IMR-90 (cell line): ENCODE data around the gene ZNF606.

ENCODE experiments used
- BHLHE40 ChIP-seq: fragments of 150-350 bp; IDR thresholded peaks from 2 replicates; pipeline ENCODE4 v1.6.1; 2016; ENCODE audit warnings: mild to moderate bottlenecking, low read depth, low read length
- CTCF ChIP-seq: conservative IDR thresholded peaks from 2 replicates; pipeline ENCODE4 v1.5.1; 2012; ENCODE audit warnings: mild to moderate bottlenecking, low read depth, low read length, improper control_type of control experiment
- MAZ ChIP-seq: IDR thresholded peaks from 2 replicates; pipeline ENCODE4 v1.6.1; 2012; ENCODE audit warnings: low read depth, mild to moderate bottlenecking, low read length, improper control_type of control experiment, moderate library complexity, borderline replicate concordance
- POLR2A ChIP-seq: IDR thresholded peaks from 2 replicates; pipeline ENCODE4 v1.6.1; 2012; ENCODE audit warnings: mild to moderate bottlenecking, low read depth, low read length
- SMC3 ChIP-seq: fragments of 150-350 bp; IDR thresholded peaks from 2 replicates; pipeline ENCODE4 v1.6.1; 2016; ENCODE audit warnings: low read depth, mild to moderate bottlenecking, antibody characterized with exemption, low read length, moderate library complexity

- TF ChIP-seq SMC3 (no peak), CTCF (no peak), POLR2A (no peak), BHLHE40 (no peak), MAZ (no peak)
Observed at GRCh38 chr19:57935731-57936130, 66.9 kb downstream of the ZNF606 start.
